ENCODE results near the gene CYP3A5.
"Not testable (repeated sequence)": the region's sequence is repeated elsewhere in the genome, so short reads cannot be mapped to it uniquely, and the experiment has no call there.

The CYP3A5 gene

DNA sequence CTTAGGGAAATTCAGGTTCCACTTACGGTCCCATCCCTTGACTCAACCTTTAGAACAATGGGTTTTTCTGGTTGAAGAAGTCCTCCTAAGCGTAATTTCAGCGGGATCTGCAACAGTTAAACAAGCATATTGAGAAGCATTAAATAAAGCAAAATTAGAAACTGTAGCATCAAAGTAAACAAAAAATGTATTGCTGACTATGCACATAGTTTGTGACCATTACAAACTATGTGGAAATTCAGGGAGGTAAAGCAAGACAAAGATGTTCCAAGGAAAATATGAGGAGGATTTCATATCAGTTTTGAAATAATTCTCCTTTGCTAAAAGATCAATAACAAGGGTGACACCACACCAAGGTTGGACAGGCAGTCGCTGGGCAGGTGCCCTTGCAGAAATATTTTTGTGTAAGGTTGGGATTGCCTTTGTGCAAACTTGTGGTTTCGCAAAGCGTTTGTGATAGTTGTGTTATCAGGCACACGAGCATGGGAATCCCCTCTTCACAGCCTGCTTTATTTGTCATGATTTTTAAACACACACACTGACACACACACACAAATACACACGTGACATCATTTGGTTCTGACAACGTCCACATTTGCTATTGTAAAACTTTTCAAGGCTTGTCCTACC lies 5.4 kb upstream of the CYP3A5 start:
- DNase-seq: no peak

DNA sequence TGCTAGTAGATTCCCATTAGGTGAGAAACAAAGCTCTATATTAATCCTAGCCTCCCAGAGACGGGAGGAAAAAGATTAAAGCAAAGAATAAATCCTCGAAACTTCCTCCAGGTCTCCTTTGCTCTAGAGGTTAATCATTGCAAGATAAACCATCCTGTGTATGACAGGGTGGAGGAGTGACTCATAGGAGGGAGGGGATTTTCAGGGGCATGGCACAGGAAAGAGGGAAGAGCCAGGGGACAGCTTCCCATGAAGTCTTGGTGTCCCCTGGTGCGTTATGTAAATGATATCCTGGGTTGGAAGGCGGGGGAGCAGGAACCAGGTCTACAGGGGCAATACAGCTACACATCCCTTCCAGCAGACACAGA lies 780 bp downstream of the CYP3A5 start:
- no peak for DNase-seq

DNA sequence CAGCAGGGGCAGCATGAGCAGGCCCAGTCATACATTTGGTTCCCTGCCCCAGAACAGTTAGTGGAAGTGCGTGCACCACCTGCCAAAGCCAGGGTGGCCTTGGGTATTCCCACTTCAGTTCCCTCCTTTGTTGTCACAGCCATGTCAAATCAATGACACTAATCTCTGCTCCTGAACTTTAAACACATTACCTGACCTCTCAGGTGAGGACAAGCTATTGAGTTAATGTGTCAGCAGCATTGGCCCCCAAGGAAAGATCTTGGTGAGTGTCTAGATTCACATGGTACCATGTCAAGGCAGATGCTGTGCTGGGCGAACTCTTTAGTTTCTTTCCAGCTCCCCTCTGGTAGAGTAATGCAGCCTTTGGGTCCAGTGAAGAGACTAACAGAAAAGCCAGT lies 2.1 kb downstream of the CYP3A5 start:
- no peak for DNase-seq

DNA sequence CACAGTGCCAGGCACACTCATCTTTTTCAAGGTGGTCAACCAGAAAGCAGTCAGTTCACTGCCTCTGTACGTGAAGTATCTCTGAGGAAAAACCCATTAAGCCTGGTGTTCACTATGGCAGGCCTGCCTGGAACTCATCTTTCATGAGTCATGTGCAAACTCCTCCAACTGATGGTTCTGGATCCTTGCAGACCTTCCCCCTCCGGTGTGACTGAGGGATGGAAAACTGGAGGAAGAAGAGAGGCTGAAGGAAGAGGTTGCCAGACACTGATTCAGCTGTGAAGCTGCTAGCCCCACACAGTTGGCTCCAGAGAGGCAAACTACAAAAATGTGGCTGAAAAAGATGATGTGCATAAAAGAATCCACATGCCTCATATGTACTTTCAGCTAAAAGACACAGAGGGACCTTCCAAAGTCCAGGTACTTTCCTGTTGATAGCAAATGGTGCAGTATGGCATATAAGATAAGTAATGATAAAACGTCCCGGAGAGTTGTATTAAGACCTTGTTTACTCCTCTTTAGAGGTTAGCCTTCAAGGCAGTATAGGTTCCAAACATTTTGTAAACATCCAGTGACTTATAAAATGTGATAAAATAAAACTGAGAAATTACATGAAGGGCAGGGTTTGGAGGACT lies 2.7 kb downstream of the CYP3A5 start:
- DNase-seq: no peak

DNA sequence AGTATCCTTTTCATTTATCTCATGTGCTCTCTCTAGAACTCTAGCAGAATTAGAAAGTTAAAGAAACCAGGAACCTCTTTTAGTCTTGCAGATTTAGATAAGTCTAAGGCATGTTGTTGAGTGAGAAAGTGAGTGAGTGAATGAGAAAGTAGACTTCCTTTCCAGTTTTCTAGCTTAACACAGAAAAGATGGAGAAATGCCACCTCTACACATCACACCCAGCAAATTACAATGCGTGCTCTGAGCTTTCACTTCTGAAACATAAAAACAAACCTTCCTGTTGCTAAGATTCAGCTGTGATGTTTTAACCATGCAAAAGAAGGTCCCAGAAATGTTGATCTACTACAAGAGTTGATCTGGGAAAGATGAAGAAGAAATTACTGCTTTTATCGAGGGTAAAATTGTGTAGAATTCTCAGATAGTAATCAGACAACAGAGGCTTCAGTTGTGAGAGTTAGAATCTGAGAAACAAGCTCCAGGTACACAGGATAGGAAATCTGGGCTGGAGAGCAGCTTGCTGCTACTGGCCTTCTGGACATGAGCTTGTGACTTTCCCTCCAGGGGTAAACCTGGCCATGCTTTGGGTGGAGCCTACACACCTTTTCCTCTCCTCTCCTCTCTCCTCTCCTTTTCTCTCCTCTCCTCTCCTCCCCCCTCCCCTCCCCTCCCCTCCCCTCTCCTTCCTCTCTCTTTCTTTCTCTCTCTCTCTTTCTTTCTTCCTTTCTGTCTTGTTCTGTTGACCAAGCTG lies 4.6 kb downstream of the CYP3A5 start:
- DNase-seq: no peak

DNA sequence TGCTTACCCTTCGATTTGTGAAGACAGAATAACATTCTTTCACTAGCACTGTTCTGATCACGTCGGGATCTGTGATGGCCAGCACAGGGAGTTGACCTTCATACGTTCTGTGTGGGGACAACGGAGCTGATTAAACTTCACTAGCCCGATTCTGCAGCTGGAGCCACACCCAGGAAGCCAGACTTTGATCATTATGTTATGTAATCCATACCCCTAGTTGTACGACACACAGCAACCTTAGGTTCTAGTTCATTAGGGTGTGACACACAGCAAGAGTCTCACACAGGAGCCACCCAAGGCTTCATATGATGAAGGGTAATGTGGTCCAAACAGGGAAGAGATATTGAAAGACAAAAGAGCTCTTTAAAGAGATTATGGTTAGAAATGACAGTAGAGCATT lies 7.2 kb downstream of the CYP3A5 start:
- no peak for DNase-seq

DNA sequence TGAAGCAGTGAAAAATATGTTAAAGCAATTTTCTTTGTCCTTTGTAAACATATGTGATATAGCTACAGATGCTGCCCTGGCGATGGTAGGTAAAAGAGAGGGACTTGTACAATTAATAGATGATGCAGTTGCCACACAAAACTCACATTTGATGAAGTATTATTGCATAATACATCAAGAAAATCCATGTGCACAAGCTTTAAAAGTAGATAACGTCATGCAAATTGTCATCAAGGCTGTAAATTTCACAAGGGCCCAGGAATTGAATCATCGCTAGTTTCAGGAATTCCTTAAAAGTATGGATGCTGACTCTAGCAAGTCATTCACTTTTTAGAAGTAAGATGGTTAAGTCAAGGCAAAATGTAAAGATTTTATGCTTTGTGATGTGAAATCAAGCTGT lies 10.0 kb downstream of the CYP3A5 start:
- DNase-seq: no peak

DNA sequence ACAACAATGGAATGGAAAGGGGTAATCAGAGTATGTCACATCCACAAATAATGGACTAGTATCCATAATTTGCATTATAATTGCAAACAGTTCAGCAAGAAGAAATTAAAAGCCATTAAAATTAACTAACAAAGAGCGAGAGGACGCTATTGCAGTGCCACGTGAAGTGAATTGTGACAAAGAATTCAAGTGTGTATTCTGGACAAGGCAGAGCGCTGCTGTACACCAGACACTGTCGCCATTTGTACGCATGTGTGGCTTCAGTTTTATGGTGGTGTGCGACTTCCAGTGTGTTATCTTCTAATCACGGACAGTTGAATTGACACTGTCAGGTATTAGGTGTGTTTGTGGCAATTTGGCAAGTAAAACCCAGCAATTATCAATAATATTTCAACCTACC lies 11.3 kb downstream of the CYP3A5 start:
- no peak for DNase-seq

DNA sequence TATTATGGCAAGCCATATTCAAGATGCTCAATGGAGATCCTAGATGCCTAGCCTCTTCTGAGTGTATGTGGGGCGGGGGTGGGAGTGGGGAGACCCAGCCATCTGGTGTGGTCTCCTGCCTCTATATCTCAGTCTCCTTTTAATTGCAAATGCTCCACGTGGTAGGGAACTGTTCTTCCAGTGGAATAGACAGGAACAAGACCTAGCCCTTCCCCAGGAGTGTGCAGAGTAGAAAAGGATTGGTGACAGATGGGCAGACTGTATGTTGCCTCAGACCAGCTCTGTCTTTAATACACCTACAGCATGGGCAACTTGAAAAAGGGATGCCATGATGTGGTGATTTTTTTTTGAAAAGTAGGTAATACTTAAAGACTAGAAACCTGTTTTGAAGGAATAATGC lies 12.6 kb downstream of the CYP3A5 start:
- peak; percentile 61 for DNase-seq

DNA sequence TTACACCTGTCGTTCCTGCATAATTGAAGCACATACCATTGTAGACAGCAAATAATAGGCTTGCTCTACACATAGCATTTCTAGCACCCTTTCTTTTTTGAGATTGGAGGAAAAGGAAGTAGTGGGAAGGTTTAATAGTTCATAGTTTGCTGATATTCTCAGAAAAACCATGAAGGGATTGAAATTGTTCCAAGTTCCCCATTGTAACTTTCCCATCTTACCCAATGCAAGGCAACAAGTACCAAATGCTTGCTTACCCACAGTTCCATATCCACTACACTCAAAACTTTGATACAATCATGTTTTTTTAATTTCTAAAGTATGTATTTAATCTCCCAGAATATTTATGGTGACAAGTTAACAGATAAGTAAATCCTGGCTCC lies 13.8 kb downstream of the CYP3A5 start:
- no peak for DNase-seq

DNA sequence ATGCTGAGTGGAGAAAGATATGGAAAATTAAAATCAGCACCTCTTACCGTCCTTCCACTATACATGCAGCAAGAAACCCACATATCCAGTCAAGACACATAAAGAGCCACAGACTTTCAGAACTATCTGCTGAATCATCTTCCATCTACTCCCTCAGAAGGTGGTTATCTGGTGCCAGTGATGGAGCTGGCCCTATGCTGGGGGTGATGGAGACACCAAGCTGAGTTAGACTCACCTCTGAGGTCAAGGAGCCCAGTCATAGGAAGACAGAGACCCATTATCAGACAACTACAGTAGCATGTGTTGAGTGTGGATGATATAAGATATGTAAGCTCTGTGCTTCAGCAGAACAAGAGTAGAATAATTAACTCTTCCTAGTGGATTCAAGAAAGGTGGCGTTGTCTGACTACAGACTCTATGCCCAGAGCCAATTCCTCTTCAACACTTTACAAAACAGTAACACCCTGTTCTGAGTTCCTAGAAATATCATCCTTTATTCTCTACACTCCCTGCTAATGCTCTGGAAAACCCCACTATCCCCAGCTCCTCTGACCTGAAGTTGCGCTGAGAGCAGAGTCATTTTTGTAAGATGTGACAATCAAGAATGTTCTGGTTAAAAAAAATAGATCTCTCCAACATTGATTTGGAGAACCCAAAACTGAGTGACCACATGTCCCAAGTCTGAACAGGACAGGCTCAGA lies 14.3 kb downstream of the CYP3A5 start:
- DNase-seq: no peak

DNA sequence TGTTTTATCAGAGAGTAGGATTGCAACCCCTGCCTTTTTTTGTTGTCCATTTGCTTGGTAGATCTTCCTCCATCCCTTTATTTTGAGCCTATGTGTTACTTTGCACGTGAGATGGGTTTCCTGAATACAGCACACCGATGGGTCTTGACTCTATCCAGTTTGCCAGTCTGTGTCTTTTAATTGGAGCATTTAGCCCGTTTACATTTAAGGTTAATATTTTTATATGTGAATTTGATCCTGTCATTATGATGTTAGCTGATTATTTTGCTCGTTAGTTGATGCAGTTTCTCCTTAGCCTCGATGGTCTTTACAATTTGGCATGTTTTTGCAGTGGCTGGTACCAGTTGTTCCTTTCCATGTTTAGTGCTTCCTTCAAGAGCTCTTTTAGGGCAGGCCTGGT lies 21.9 kb downstream of the CYP3A5 start:
- not testable (repeated sequence) for DNase-seq

DNA sequence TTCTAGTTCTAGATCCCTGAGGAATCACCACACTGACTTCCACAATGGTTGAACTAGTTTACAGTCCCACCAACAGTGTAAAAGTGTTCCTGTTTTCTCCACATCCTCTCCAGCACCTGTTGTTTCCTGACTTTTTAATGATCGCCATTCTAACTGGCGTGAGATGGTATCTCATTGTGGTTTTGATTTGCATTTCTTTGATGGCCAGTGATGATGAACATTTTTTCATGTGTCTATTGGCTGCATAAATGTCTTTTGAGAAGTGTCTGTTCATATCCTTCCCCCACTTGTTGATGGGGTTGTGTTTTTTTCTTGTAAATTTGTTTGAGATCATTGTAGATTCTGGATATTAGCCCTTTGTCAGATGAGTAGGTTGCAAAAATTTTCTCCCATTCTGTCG lies 25.2 kb downstream of the CYP3A5 start:
- DNase-seq: not testable (repeated sequence)

DNA sequence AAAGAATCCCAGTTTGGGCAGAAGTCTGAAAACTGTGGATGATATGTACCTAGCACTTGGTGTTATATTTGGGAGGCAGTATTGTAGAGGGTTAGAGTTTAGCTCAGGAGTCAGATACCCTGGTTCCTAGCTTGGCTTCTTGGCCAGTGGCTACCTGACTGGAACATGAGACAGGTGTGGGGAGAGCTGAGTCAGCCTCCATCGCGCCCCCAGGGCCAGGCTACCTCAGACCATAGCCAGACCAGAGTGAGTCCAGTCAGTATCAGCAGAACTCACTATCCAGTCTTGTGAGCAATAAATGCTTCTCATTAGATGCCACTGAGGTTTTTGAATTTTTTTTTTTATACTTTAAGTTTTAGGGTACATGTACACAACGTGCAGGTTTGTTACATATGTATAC lies 26.0 kb downstream of the CYP3A5 start:
- no peak for DNase-seq

DNA sequence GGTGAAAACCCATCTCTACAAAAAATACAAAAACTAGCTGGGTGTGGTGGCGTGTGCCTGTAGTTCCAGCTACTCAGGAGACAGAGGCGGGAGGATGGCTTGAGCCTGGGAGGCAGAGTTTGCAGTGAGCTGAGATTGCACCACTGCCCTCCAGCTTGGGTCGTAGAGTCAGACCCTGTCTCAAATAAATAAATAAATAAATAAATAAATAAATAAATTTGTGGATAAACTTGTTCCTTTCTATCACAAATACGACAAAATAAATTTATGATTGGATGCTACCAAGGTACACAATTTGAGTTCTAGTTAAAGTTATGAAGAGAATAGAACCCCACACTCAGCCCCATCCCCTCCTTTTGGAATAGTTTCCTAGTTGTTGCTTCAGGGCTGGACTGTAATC lies 26.5 kb downstream of the CYP3A5 start:
- DNase-seq: not testable (repeated sequence)

DNA sequence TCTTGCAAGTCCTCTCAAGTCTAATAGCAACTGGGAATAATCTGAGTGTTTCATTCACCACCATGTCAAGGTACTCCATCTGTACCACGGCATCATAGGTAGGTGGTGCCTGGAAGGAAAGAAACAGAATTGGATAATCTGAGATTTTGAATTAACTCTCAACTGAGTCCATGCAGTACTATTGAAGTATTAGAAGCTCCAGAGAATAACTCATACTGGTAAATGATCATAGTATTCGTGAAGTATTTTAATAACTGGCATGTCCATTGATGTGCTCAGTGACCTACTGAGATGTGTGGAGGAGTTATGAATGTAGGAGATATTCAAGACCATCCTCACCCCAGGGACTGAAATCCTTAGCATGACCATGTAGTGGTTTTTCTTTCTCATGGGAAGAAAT lies 27.1 kb downstream of the CYP3A5 start:
- DNase-seq: no peak

DNA sequence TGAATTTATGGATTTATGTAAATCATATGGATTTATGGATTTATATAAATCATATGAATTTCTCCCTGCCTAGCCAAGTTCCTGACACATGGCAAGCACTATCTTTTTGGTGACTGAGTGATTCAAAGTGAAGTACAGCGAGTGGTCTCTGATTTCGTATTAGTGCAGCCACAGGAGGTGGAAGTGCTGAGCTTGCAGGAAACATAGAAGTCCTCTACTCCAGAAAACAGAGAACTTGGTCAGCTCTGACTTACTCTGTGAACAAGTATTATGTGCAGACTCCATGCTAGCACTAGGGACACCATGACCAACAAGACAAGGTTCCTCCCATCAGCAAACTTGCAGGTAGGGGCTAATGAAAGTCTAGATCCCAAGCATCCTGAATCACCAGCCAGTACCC lies 28.5 kb downstream of the CYP3A5 start:
- DNase-seq: no peak

DNA sequence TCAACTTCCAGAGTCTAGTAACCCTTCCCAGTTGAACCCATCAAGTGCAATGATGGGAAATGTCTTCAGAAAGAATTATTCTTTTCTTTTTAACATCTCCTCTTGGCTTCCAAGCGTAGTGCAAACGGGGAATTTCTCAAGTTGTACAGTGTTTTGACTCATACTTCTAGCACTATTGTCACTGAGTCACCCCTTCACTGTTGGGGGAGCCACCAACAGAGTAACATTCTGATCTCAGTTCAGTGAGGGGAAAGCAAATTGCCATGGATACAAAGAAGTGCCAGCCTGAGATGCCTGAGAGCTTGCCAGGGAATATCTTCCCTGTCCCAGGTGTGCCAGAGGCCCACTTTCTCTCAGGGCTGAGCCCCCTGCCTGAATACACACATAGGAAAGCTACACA lies 31.0 kb downstream of the CYP3A5 start:
- no peak for DNase-seq

DNA sequence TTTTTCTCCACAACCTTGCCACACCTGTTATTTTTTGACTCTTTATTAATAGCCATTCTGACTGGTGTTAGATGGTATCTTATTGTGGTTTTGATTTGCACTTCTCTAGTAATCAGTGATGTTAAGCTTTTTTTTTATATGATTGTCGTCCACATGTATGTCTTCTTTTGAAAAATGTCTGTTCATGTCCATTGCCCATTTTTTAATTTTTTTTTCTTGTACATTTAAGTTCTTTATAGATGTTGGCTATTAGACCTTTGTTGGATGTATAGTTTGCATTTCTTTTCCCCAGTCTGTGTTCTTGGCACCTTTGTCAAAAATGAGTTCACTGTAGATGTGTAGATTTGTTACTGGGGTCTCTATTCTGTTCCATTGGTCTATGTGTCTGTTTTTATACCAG lies 34.2 kb downstream of the CYP3A5 start:
- DNase-seq: no peak

DNA sequence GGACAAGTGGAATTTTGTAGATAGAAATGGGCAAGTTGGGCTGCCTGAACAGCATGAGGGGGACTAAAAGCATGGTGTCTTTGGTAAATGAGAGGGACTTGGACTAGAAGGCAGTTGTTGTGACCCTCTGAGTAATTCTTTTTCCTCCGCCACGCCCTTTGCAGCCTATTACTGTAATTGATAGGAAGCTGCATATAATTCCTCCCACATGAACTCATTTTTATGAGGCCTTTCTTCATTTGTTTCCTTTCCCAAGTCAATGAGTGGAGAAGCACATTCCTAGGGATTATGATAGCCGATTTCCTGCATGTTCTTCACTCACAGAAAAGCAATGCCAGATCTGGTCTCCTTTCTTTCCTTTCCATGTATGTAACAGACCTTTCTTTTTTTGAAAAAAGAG lies 35.4 kb downstream of the CYP3A5 start:
- no peak for DNase-seq

DNA sequence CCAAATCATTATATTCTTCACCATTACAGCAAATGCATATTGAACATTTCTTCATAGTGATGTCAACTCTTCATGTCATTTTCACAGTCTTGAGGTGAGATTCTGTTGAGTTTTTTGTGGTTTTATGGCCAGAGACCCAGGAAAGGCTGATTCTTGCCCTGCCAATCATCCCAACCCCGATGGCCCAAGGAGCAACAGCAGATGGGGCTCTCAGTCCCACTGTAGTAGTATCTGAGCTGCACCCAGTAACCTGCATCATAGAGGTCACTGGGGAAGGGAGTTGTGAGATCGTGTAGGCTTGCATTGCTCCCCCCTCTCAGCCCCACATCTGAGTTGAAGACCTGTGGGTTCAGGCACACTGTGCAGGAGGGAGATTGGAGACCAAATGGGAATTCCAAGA lies 36.3 kb downstream of the CYP3A5 start:
- no peak for DNase-seq

DNA sequence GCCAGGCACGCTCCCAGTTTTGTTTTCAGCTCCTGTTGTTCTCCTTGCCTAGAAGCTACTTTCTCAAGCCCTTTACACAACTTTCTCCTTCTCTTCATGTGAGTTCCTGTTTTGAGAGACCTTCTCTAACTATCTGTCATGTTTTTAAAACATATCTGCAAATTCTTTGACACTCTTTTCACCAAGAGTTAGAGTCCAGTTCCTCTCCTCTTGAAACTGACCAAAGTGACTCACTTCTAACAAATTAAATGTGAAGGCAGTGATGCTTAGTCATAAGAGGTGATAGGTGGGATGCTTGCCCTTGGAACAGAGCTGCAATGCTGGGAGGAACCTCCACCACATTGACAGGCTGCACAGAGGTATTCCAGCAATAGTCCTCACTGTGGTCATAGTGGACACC lies 37.8 kb downstream of the CYP3A5 start:
- DNase-seq: no peak

DNA sequence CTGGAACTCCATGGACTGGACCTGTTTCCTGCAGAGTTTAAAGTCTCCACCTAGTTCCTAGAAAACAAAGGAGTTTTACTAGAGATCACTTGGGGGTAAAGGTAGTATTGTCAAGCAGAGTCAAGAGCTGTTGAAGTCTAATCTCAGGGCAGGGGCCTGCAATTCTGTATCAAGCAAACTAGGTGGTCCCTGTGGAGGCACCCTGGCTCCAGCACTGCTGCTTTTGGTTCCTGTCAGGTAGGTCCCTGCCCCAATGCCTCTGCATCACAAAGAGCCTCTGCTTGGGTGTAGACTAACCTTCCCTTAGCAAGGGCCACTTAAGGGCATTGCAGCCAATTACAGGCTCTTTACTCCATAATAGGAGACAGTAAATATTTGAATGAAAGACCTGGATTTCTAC lies 40.5 kb downstream of the CYP3A5 start:
- DNase-seq: no peak

DNA sequence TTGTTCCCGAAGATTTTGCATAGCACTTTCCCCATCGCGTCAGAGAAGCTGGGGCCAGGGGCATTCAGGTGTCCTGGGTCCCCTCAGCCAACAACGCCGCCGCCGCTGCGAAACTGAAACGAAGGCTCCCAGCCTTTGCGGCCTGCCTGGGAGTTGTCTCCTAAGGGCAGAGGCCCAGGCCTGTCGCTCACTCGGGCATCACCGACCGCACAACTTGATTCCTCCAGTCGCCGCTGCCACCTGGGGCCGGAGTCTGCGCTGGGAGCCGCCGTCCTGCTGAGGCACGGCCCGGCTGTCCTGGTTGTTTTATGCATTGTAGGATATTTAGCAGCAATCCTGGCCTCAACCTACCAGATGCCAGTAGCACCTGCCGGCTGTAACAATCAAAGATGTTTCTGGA lies 41.1 kb downstream of the CYP3A5 start:
- no peak for DNase-seq
